Endodermal cell (in vitro differentiated cells): ENCODE data around the gene ZNF576. TPM values are rescaled to one million over a fixed set of nuclear protein-coding genes. Genes with fewer than 3 reads are reported as not detected.

Source experiments
- DNase-seq: peaks from one replicate; pipeline ENCODE4 v3.0.0-alpha.2; 2017
- H3K27ac ChIP-seq: 2 replicates; pipeline ENCODE4 v1.5.1; 2013; ENCODE audit warnings: mild to moderate bottlenecking, low read depth, low read length, moderate library complexity
- H3K27me3 ChIP-seq: 2 replicates; pipeline ENCODE4 v1.6.1; 2013; ENCODE audit warnings: mild to moderate bottlenecking, low read length, moderate library complexity; ENCODE audit not compliant: insufficient read depth, control insufficient read depth, poor library complexity, severe bottlenecking
- H3K36me3 ChIP-seq: 2 replicates; pipeline ENCODE4 v1.7.0; 2013; ENCODE audit warnings: mild to moderate bottlenecking, low read length, moderate library complexity; ENCODE audit not compliant: control insufficient read depth, insufficient read depth
- H3K4me1 ChIP-seq: one replicate; pipeline ENCODE4 v1.7.0; 2013; ENCODE audit warnings: low read length; ENCODE audit not compliant: control insufficient read depth, insufficient read depth
- H3K4me3 ChIP-seq: 2 replicates; pipeline ENCODE4 v1.5.1; 2013; ENCODE audit warnings: mild to moderate bottlenecking, low read length, moderate library complexity
- H3K9ac ChIP-seq: 2 replicates; pipeline ENCODE4 v1.6.1; 2013; ENCODE audit warnings: mild to moderate bottlenecking, low read length, moderate library complexity; ENCODE audit not compliant: poor library complexity, severe bottlenecking; ENCODE audit errors: extremely low read depth
- H3K9me3 ChIP-seq: 2 replicates; pipeline ENCODE4 v1.6.1; 2013; ENCODE audit warnings: mild to moderate bottlenecking, low read length, moderate library complexity; ENCODE audit not compliant: control insufficient read depth
- H3K27ac Mint-ChIP-seq: 2 replicates; pipeline ENCODE4 v1.8.0; 2020; ENCODE audit warnings: mixed read lengths
- H3K27me3 Mint-ChIP-seq: 2 replicates; pipeline ENCODE4 v1.8.0; 2021; ENCODE audit warnings: mild to moderate bottlenecking, mixed read lengths; ENCODE audit not compliant: insufficient read depth
- H3K36me3 Mint-ChIP-seq: 2 replicates; pipeline ENCODE4 v1.8.0; 2020; ENCODE audit warnings: low read depth, mixed read lengths
- H3K4me1 Mint-ChIP-seq: 2 replicates; pipeline ENCODE4 v1.8.0; 2020; ENCODE audit warnings: mixed read lengths
- H3K4me3 Mint-ChIP-seq: 2 replicates; pipeline ENCODE4 v1.8.0; 2020; ENCODE audit warnings: mild to moderate bottlenecking, moderate library complexity, mixed read lengths
- H3K9me3 Mint-ChIP-seq: 2 replicates; pipeline ENCODE4 v1.8.0; 2020; ENCODE audit warnings: mild to moderate bottlenecking, mixed read lengths
- CTCF ChIP-seq: fragments of 200-600 bp; sonication (generic); conservative IDR thresholded peaks from 2 replicates; pipeline ENCODE4 v1.5.0; 2021; ENCODE audit warnings: antibody characterized with exemption, mild to moderate bottlenecking
- WGBS, 2 experiments: methylation state at CpG; one replicate each; pipeline versions ENCODE4 v1.1.5 to v1.1.7; 2013; ENCODE audit warnings: missing lambda C conversion rate in 2 of 2, mixed read lengths in 1 of 2; ENCODE audit not compliant: insufficient coverage in 1 of 2, insufficient read length in 1 of 2; 5-methylcytosine and 5-hydroxymethylcytosine counted together
- total RNA-seq, 2 donors: library from RNA; stranded (reverse); fragmentation: NEBNext Ultra II Directional in 1 of 2; extraction: Animal tissue kit (Norgen Biotek cat#: 25700) in 1 of 2; gene quantifications; 2 replicates in 1 of 2; 3 replicates in 1 of 2; pipeline ENCODE4 v1.2.1, GENCODE V29; 2021

The ZNF576 gene
- total RNA-seq, 2 donors from 2014 or later: 11.9 to 12.1 TPM

GRCh38 chr19:43589678-43590077 is 6.7 kb upstream of the ZNF576 start:
- Histone ChIP-seq H3K27me3 (no peaks in the 10 kb centered on the region), H3K36me3 (peaks cover 57% of the 10 kb centered on the region), H3K4me1 (no peaks in the 10 kb centered on the region), H3K27ac (no peak overlapping the region), H3K4me3 (no peak overlapping the region), H3K9me3 (no peaks in the 10 kb centered on the region), H3K9ac (no peak overlapping the region)
- no peak for TF ChIP-seq CTCF
- peaks cover 59% of the 10 kb centered on the region for H3K36me3 Mint-ChIP-seq
- no peaks in the 10 kb centered on the region for H3K9me3 Mint-ChIP-seq
- H3K27me3 Mint-ChIP-seq: no peaks in the 10 kb centered on the region
- H3K4me3 Mint-ChIP-seq: no peak overlapping the region
- no peak for DNase-seq
- peaks cover 8% of the 10 kb centered on the region for H3K4me1 Mint-ChIP-seq
- WGBS, 2 experiments: 90 to 97% methylated on average over 6 of the region's 6 CpGs
- H3K27ac Mint-ChIP-seq: peak overlapping the region; percentile 29

GRCh38 chr19:43591904-43592772 is 4.3 kb upstream of the ZNF576 start:
- no peaks in the 10 kb centered on the region for H3K9me3 ChIP-seq
- 95 to 98% methylated on average over 33 to 63 of the region's 63 CpGs for WGBS, 2 experiments
- Mint-ChIP-seq H3K36me3 (peaks cover 43% of the 10 kb centered on the region), H3K27ac (peak overlapping the region; percentile 35), H3K27me3 (no peaks in the 10 kb centered on the region), H3K4me1 (peaks cover 14% of the 10 kb centered on the region), H3K9me3 (no peaks in the 10 kb centered on the region), H3K4me3 (no peak overlapping the region)
- H3K4me1 ChIP-seq: no peaks in the 10 kb centered on the region
- H3K9ac ChIP-seq: no peak overlapping the region
- no peak for TF ChIP-seq CTCF
- no peaks in the 10 kb centered on the region for H3K27me3 ChIP-seq
- H3K36me3 ChIP-seq: peaks cover 43% of the 10 kb centered on the region
- no peak overlapping the region for H3K27ac ChIP-seq
- no peak overlapping the region for H3K4me3 ChIP-seq
- DNase-seq: no peak

DNA sequence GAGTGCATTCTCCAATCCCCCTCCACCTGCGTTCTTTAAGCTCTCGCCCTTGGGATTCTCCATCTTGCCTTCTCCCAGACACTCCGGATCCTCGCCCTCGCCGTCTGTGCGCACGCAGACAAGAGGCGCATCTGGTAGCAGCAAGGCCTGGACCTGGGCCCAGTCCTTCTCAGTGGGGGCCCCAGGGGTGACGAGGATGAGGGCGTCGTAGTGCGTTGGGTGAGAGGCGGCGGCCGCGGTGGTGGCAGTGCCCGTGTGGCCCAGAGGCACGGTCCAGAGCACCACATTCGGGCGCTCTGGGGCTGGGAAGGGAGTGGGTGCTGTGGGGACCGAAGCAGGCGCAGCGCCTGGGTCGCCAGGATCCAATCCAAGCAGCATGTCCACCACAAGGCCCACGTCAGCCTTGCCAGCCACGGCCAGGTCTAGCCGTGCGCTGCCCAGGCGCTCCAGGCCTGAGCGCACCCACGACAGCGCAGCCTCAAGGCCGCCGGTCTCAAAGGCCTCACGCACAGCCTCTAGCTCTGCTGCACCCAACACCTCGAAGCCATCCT is 3.5 kb upstream of the ZNF576 start:
- H3K9me3 Mint-ChIP-seq: no peaks in the 10 kb centered on the region
- 96 to 98% methylated on average over 17 to 37 of the region's 37 CpGs for WGBS, 2 experiments
- no peak overlapping the region for H3K27ac Mint-ChIP-seq

More for the DNA sequence above, 3.5 kb upstream of the ZNF576 start:
- no peaks in the 10 kb centered on the region for H3K27me3 Mint-ChIP-seq
- Histone ChIP-seq H3K27me3 (no peaks in the 10 kb centered on the region), H3K36me3 (peaks cover 46% of the 10 kb centered on the region), H3K4me1 (no peaks in the 10 kb centered on the region), H3K4me3 (no peak overlapping the region), H3K9ac (no peak overlapping the region), H3K27ac (no peak overlapping the region), H3K9me3 (no peaks in the 10 kb centered on the region)
- no peak overlapping the region for H3K4me3 Mint-ChIP-seq
- no peak for TF ChIP-seq CTCF
- H3K4me1 Mint-ChIP-seq: peaks cover 22% of the 10 kb centered on the region
- DNase-seq: no peak
- peaks cover 45% of the 10 kb centered on the region for H3K36me3 Mint-ChIP-seq
